Hypothalamus (tissue), 51 donors: ENCODE data around the gene LCLAT1.

Experiments used
- DNase-seq, 51 donors: peaks; one replicate each; lab custom pipeline; 2025; lab: John Stamatoyannopoulos, UW

Gene LCLAT1

DNA sequence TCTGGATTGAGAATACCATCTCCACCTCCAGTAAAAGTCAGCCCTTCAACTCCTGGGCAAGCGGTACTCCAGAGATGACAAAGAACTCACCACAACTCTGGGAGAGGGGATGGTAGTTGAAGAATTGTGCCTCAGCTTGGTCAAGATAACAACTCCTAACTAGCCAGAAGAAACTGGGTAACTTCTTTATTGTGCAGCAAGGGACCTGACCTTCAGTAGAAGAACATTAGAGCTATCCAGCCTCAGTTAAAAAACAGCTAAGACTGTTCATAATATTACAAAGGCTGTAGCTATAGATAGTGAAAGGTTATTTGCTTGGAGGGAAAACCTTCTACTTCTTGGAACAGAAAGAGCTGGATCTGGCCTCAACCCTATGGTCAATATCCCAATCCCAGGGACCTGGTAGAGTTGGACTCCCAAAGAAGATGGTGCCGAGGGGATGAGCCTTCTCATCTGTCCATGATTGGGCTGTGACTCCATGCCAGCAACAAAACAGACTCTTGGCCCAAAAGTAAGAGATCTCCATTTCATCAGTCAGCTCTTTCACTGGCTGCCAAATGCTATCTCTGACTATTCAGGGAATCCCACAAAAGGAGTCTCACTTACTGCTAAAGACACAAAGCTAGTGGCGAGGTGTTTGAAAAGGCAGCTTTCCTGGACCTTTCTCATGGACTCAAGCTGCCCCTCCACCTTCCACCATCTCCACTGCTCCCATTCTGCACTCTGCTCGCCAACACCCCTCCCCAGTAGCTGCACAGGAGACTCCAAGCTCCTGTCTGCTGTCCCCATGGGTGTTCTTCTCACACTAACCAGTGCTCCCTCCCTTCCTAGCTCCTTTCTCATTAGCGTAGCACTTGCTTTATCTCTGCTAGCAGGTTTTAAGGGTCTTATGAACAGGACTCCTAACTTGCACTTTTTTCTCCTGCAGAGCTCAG, 214.4 kb downstream of the LCLAT1 start:
- DNase-seq = no peak

DNA sequence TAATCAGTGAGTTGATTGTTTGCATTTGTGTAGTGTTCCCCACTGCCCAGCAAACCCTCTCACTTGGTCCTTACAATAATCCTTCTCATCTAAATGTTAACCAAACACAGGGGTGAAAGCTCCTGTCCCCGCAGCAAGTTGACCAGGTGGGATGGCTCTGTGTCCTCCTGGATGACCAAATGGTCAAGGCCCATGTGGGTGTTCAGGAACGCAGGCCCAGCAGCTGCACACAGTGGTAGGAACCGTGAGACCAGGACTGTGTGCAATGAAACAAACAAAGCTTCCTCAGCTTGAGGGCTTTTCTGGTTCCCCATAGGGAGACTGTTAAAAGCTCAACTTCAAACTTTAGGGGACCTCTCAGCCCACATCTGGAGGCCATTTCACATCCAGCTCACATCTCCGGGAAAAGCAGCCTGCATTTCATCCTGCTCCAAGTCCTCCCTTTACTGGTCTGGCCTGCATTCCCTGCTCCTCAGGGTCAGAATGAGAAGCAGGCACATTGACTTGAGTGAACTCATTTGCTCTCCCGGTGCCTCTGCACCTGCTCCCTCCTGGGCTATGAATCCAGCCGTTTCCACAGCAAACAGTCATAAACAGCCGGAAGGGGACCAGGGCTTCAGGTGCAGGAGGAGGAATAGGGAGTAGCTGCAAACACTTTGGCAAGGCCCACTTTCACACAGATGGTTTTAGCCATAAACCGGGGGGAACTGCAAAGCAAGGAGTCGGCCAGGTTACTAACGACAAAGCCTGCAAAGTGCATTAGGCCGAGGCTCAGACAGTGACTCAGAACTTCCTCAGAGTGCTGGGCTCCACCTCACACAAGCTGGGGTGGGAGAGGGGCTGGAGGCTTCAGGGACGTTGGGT, 215.5 kb downstream of the LCLAT1 start:
- no peak for DNase-seq

DNA sequence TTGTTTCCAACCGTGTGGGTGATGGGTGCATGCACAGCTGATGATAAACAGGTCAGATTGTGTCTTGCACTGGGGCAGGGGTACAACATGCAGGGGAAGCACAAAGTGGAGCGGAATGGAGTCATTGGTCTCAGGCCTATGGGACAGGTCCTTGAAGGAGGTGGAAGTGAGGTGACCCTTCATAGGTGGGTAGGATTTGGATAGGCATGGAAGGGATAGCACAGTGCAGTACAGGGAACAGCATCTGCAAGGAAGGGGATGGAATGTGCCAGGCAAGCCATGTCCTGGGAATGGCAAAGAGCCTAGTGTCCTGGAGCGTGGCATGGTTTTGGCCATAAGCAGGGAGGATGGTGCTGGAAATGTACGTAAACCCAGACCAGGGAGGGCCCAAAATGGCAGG, 216.3 kb downstream of the LCLAT1 start:
- DNase-seq = no peak

DNA sequence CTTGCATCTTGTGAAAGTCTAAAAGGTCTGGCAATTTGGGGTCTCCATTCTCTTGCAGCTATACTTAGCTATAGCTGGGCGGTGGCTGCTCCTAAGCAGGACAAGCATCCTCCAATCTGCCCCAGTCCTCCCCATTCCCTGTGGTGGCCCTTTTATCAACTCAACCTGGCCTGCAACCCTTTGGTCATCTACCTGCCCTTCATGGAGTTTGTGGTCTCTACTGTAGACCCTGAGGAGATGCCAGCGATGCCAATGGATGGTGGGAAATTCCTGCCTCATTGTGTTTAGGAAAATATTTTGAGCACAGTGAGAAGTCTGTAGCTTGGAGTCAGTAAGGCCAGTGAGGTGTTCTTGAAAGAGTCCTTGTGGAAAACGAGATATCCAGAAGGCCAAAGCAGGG, 216.8 kb downstream of the LCLAT1 start:
- DNase-seq = no peak

DNA sequence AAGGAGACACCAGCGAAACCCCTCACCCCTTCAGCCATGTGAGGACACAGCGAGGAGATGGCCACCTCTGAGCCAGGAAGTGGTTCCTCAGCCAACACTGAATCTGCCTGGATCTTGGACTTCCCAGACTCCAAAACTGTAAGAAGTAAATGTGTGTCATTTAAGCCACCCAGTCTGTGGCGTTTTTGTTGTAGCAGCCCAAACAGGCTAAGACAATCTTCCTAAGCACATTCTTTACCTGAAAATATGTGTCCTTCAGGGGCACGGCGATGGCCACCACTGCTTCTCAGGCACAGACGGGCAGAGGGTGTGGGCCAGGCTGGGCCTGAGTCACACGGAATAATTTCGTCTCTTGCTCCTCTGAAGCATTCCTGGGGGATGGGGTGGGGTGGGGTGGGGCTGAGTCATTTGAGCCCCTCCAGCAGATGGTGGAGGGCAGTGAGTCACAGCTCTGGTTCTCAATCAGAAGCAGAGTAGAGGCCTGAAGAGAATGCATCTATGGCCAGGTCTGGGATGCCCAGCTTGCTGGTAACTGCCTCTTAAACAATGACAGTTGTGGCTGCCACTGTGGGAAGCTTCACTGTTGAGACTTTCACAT, 217.8 kb downstream of the LCLAT1 start:
- peak in 1 of 51 donors; percentile 44 for DNase-seq

DNA sequence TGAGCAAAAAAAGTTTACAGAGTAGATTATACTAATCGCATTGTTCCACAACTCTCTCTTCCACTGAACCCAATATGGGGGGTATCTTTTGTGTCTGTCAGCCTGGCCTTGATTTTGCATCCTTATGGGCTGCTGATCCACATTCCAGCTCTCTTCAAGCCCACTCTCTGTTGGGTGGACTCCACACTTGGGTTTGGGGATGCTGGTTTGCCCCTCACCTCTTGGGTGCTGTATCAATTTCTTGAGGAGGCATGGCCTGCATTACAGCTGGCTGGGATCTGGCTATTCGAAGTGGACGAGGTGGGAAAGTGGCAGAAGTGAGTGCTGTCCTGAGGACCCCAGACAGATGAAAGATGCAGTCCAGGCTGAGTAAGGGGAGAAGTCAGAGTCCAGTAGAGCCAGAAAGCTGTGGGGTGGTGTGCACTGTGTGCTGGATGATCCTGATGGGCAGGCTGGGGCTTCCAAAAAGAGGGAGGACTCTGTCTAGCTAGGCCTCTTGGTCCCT, 218.8 kb downstream of the LCLAT1 start:
- DNase-seq = no peak

DNA sequence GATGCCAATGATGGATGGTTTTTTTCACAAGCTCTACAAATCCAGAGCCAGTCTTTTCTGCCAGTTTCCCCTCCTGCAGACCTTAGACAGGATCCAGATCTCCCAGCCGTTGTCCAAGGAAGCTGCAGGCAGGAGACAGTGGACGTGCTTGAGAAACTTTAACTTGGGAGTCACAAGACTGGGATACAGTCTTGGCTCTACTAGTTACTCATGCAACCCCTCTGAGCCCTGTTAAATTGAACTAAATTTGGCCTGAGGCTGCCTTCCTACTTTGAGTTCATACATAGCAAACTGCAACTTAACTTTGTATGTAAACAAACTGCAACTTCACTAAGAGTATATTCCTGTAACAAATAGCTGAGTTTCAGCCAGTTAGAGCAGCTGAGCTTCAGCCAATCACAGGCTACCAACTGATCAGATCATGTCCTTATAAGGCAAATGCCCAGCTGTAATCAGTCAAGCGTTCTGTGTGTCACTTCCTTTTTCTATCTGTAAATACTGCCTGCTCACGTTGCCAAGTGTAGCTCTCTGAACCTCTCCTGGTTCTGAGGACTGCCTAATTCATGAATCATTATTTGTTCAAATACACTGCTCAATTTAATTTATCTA, 219.3 kb downstream of the LCLAT1 start:
- DNase-seq = no peak

DNA sequence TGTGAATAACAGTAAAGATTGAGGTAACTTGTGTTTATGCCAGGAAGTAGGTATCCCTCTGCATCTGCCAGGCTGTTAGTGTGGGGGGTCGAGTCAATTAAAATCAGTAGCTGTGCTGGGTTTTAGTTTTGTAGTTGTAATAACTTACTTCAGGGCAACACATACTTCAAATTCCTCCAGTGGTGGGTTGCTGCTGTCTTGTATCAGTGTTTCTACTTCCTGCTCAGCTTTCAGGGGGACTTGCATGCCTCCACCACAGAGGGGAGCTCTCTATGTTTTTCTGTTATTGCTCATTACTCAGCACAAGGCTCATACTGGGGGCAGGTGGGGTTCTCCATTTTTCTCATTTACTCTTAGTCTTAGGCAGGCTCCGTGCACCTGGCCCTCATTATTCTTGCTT, 223.4 kb downstream of the LCLAT1 start:
- no peak for DNase-seq

DNA sequence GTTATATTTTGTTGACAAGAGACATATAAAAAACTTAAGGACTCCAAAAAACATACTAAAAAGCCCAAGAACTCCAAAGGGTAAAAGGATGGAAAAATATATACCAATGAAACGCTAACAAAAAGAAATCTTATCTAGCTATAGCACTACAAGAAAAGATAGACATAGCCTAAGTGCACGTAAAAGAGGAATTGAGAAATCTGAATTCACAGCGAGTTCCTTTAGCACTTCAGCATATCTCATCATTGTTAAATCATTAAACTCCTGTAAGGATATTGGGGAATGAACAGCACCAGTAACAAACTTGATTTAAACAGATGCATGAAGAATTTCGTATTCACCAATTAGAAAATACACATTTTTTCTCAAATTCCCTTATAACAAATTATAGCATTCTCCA, 226.1 kb downstream of the LCLAT1 start:
- no peak for DNase-seq

DNA sequence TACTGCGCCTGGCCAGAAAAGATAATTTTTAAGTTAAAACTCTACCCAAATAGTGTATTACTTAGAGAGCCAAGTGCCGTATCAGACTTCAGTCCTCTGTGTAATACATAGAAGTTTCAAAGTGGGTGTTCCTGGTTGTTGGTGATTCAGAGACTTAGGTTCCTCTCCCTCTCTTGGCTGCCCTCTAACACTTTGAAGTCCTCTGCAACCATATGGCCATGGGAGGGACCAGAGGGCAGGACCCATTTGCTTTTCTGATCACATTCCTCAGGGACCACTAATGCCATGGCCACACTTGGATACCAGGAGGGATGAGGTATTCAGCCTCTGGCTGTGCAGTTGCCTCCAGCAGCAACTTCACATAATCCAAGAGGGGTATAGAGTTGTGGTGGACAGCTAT, 228.7 kb downstream of the LCLAT1 start:
- no peak for DNase-seq

DNA sequence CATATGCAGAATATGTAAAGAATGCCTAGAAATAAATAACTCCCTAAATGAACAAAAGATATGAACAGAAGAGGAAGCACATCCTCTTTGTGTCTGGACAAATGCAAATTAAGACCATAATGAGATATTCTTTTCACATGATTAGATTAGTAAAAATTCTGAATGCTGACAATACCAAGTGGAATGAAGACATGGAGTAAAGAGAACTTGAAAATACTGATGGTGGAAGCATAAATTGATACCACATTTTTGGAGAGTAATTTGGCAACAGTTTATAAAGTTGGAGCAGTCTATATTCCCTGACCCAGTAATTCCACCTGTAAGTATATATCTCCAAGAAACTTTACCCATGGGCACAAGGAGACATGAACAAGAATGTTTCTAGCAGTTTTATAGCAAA, 230.2 kb downstream of the LCLAT1 start:
- DNase-seq = no peak

DNA sequence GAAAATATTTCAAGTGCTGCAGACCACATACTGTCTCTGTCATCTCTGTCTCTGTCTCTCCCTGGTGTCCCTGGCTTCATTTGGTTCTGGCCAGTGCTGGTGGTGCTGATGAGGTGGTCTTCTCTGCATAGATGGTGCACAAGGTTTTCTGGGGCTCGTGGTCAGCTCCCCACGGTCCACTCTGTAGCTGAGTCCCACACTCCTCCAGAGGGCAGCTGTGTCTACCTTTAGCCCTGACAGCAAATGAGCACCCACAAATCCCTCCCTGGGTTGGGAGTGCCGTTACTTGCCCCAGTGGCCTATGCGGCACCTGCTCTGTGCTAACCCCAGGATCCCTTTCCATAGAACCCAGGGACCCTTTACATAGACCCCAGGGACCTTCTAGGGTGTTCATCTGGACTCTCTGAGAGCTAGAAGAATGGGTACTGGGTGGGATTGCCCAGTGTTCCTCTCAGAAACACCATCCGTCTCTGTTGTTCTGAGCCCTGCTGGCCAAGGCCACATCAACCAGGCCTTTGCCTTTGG, 230.9 kb downstream of the LCLAT1 start:
- DNase-seq = no peak

DNA sequence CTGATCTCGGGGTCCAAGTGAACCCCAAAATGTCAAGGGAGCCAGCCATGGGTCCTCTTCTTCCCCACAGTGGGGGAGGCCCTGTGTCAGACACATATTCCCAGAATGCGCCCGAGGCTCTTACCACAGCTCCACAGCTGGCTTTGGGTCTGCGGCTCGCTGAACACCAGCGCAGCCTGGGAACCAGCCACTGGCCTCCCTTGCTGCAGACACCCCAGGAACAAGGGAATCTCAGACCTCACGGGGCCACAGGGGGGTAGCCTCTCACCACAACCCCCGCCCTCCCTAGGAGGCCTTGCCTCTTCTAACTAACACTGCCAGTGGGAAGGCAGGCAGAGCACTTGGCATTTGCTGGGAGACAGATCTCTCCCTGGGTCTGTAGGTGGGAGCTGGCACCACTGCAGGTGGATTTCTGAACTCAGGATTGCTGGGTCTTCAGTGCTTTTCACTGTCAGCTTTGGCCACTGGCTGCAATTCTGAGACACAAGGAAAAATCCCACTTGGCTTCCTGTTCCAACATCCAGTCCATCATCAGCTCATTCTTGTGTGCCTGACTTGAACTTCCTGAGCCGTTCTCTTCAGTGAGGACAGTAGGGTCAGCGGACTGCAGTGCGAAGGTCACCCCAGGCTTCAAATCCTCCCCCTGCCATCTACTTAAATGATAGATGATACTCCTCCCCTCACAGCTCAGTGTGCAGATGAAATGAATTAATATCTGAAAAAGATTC, 231.5 kb downstream of the LCLAT1 start:
- no peak for DNase-seq

DNA sequence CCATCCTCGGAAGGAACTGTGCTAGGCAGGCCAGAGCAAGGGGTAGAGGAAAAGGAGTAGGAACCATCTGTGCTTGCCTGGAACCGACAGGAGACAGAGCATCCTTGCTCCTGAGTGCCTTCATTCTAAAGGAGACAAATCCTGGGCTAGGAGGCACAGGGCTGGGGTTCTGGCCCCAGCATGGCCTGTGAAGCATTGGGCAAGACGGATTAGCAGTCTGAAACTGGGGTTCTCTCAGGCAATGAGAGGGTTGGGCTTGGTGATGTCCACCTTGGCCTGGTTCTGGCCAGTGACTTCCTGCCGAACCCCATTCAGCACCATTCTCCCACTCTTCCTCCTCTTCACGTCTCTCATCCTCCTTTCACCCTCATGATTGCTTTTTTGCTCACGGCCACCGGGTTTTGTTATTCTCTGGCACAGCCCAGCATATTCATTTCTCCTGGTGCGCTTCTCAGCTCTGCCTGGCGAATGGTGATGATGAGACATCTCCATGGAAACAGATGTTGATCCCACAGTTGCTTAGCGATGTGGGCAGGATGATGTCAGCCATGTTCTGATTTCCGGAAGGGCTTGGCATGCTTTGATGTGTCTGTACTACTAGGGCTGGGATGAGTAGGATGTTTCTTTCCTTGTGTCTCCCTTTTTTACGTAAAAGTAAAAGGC, 232.5 kb downstream of the LCLAT1 start:
- peak in 35 of 51 donors; percentile 8 to 78 (median 37) for DNase-seq

DNA sequence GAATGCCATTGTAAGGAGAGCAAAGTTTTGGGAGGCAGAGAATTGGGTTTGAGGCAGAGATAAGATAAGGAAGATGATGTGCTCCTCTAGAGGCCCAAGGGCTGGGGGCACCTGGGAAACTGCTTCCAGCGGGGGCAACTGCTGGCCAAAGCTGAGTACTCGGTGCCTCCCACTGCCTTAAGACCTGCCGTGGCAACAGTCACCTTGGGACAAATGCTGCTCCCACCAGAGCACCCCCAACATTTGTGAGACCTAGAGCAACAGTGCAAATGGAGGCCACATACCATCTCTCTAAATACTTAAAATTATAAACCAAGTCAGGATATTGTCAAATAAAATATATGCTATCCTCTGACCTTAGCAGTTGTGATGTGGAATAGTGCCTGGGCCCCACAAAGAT, 233.1 kb downstream of the LCLAT1 start:
- no peak for DNase-seq

DNA sequence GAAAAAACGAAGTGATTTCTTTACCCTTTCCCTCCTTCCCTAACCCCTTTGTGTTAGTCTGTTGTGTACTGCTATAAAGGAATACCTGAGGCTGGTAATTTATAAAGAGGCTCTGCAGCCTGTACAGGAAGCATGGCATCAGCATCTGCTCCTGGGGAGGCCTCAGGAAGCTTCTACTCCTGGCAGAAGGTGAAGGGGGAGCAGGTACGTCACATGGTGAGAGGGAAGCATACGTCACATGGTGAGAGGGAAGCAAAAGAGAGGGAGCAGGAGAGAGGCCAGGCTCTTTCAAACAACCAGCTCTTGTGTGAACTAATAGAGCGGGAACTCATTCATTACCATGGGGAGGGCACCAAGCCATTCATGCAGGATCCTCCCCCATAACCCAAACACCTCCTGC, 234.0 kb downstream of the LCLAT1 start:
- DNase-seq = no peak

DNA sequence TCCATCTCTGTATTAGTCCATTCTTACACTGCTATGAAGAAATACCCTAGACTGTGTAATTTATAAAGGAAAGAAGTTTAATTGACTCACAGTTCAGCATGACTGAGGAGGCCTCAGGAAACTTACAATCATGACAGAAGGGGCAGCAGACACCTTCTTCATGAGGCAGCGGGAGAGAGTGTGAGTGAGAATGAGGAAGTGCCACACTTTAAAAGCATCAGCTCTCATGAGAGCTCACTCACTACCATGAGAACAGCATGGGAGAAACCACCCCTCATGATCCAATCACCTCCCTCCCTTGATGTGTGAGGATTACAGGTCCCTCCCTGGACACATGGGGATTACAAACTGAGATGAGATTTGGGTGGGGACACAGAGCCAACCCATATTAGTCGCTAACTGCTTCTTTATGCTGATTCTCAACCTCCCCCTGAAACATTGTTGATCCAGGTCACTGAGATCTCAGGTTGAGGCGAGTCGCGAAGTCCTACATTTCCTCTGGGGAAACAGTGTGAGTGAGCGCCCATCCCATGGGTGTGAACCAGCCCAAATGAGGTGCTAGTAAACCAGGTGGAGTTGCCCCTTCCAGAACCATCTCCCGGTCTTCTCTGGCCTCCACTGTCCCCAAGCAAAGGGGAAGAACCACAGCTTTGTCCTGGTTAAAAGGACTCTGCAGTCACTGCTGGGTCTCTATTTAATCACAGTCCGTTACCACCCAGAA, 236.3 kb downstream of the LCLAT1 start:
- DNase-seq = no peak

DNA sequence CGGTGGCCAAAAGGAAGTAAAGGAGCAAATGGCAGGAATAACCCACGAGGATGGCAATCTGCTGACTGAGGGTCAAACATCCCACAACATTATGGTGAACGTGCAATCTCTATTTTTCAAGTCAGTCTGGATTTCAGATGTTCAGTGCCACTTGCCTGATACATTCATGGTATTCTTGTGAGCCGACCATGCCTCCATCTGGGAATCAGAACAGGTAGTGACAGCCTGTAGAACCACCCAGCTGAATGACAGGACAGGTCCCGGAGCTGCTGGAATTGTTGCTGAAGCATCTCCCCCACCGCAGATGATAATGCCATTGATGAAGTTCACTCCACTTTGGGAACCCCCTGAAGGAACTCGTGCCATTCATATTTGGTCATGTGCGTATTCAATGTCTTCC, 237.0 kb downstream of the LCLAT1 start:
- no peak for DNase-seq

DNA sequence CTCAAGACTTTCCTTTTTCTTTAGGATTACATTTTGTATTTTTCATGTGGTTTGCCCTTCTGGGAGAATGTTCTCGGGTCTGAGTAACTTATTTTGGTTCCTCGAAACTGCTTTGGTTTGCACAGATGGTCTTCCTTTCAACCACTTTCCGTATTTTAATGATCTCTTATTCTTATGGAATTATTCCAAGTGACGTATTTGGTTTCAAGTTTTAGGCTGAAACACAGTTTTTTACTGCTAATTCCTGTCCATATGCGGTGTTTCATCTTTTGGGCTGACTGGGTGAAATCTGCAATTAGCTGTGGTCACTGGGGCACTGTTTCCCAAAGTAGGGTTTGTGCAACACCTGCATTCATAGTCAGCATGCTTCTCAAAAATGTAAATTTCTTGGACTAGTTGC, 237.5 kb downstream of the LCLAT1 start:
- no peak for DNase-seq
